Gastrocnemius medialis (tissue), 4 donors: Measurements from ENCODE around the gene KCTD18. TPM values are rescaled to one million over a fixed set of nuclear protein-coding genes. Genes with fewer than 3 reads are reported as not detected.

Experiments
- ATAC-seq, 2 donors: fragments of 150-250 bp; one replicate each; pipeline ENCODE4 v1.9.1; 2016
- DNase-seq, 2 donors: peaks; one replicate each; pipeline ENCODE4 v3.0.0-alpha.2; 2019
- H3K27ac ChIP-seq, 4 donors: fragments of 200-600 bp; sonication (generic); 1 replicate in 1 of 4; 2 replicates in 3 of 4; pipeline ENCODE4 v1.5.1; 2016 to 2018; ENCODE audit warnings: mild to moderate bottlenecking in 2 of 4, moderate library complexity in 1 of 4
- H3K27me3 ChIP-seq, 3 donors: fragments of 200-600 bp; sonication (generic) in 2 of 3; 1 replicate in 1 of 3; 2 replicates in 2 of 3; pipeline versions ENCODE4 v1.5.1 to v1.6.0; 2016 to 2019; ENCODE audit warnings: mild to moderate bottlenecking in 1 of 3, moderate library complexity in 1 of 3
- H3K36me3 ChIP-seq, 2 donors: fragments of 200-600 bp; sonication (generic) in 1 of 2; one replicate each; pipeline ENCODE4 v1.5.1; 2017 to 2018
- H3K4me1 ChIP-seq, 2 donors: fragments of 200-600 bp; sonication (generic) in 1 of 2; one replicate each; pipeline ENCODE4 v1.5.1; 2016 to 2017; ENCODE audit warnings: mild to moderate bottlenecking in 2 of 2
- H3K4me3 ChIP-seq, 4 donors: fragments of 200-600 bp; sonication (generic) in 3 of 4; 1 replicate in 1 of 4; 2 replicates in 3 of 4; pipeline ENCODE4 v1.5.1; 2016 to 2019; ENCODE audit warnings: mild to moderate bottlenecking in 2 of 4
- H3K9me3 ChIP-seq, 3 donors: fragments of 200-600 bp; sonication (generic) in 2 of 3; 1 replicate in 1 of 3; 2 replicates in 2 of 3; pipeline ENCODE4 v1.5.1; 2016 to 2019
- CTCF ChIP-seq, 5 experiments: fragments of 450-650 bp in 3 of 5; fragments of 200-600 bp in 2 of 5; sonication (generic) in 2 of 5; IDR thresholded peaks in 4 of 5; conservative IDR thresholded peaks in 1 of 5; 1 replicate in 4 of 5; 2 replicates in 1 of 5; pipeline ENCODE4 v1.5.1; 2016 to 2019; ENCODE audit warnings: antibody characterized with exemption in 5 of 5, mild to moderate bottlenecking in 3 of 5, moderate library complexity in 3 of 5
- POLR2A ChIP-seq, 2 donors: fragments of 450-650 bp; IDR thresholded peaks; one replicate each; pipeline ENCODE4 v1.6.1; 2017; ENCODE audit warnings: antibody characterized with exemption in 2 of 2, mild to moderate bottlenecking in 2 of 2, moderate library complexity in 2 of 2
- in situ Hi-C, 4 donors: fragments of 200-750 bp; cut with MboI; loops; one replicate each; pipeline versions ENCODE4 v1.15.0 to v1.8.0; 2017; ENCODE audit warnings: low sequenced_read_pairs in 4 of 4
- intact Hi-C: fragments of 100-400 bp; cut with DNase I; formaldehyde crosslinking; loops from one replicate; pipeline ENCODE4 v1.15.1; 2023; ENCODE audit warnings: low total_unique reads
- total RNA-seq, 4 donors: library from RNA; depleted of rRNA; stranded (reverse); fragments of >200 nt; gene quantifications; one replicate each; pipeline versions ENCODE4 v1.1.0 to v1.2.3, GENCODE V29; 2016

The KCTD18 gene
- total RNA-seq, 4 donors from 2014 or later, result 16.6 to 20.1 (median 19.6) TPM

- no peak for ATAC-seq
Observed at GRCh38 chr2:200443916-200444315, 66.0 kb downstream of the KCTD18 start.

GRCh38 chr2:200443376-200443775 is 66.5 kb downstream of the KCTD18 start:
- no peak for ATAC-seq
- Histone ChIP-seq H3K4me1 (no peaks in the 10 kb centered on the region), H3K27ac (no peak overlapping the region), H3K36me3 (peaks cover 0 to 5% of the 10 kb centered on the region in 2 donors), H3K9me3 (no peaks in the 10 kb centered on the region), H3K27me3 (no peaks in the 10 kb centered on the region), H3K4me3 (no peak overlapping the region)
- TF ChIP-seq POLR2A (IDR thresholded peaks at IDR 0.05) (no peak), CTCF (IDR thresholded peaks at IDR 0.05 in 4 of 5, conservative IDR thresholded peaks at IDR 0.05 in 1 of 5) (no peak)
- intact Hi-C loops (no loop called here), in situ Hi-C loops (no loop called here)
- DNase-seq, result no peak

More at GRCh38 chr2:200443916-200444315, 66.0 kb downstream of the KCTD18 start:
- Histone ChIP-seq H3K4me1 (no peaks in the 10 kb centered on the region), H3K27ac (no peak overlapping the region), H3K9me3 (no peaks in the 10 kb centered on the region), H3K4me3 (no peak overlapping the region), H3K36me3 (peaks cover 0 to 5% of the 10 kb centered on the region in 2 donors), H3K27me3 (no peaks in the 10 kb centered on the region)
- no peak for DNase-seq
- intact Hi-C loops (no loop called here), in situ Hi-C loops (no loop called here)
- TF ChIP-seq CTCF (IDR thresholded peaks at IDR 0.05 in 4 of 5, conservative IDR thresholded peaks at IDR 0.05 in 1 of 5) (no peak), POLR2A (IDR thresholded peaks at IDR 0.05) (no peak)

- Histone ChIP-seq H3K4me3 (no peak overlapping the region), H3K9me3 (no peaks in the 10 kb centered on the region), H3K27ac (no peak overlapping the region), H3K27me3 (no peaks in the 10 kb centered on the region), H3K36me3 (peaks cover 0 to 5% of the 10 kb centered on the region in 2 donors), H3K4me1 (no peaks in the 10 kb centered on the region)
- TF ChIP-seq POLR2A (IDR thresholded peaks at IDR 0.05) (no peak), CTCF (IDR thresholded peaks at IDR 0.05 in 4 of 5, conservative IDR thresholded peaks at IDR 0.05 in 1 of 5) (no peak)
- in situ Hi-C loops (no loop called here), intact Hi-C loops (no loop called here)
- DNase-seq (no peak), ATAC-seq (peak; percentile 42 to 62)
Observed at GRCh38 chr2:200442471-200442870, 67.4 kb downstream of the KCTD18 start.

- TF ChIP-seq CTCF (IDR thresholded peaks at IDR 0.05 in 4 of 5, conservative IDR thresholded peaks at IDR 0.05 in 1 of 5) (no peak), POLR2A (IDR thresholded peaks at IDR 0.05) (no peak)
- Histone ChIP-seq H3K36me3 (peaks cover 0 to 5% of the 10 kb centered on the region in 2 donors), H3K4me3 (no peak overlapping the region), H3K27me3 (no peaks in the 10 kb centered on the region), H3K27ac (no peak overlapping the region), H3K9me3 (no peaks in the 10 kb centered on the region), H3K4me1 (no peaks in the 10 kb centered on the region)
- intact Hi-C loops, result no loop called here
- DNase-seq (no peak), ATAC-seq (no peak)
- in situ Hi-C loops, result no loop called here
Observed at GRCh38 chr2:200439981-200440380, 69.9 kb downstream of the KCTD18 start.

Other genes with a start within 250 kb of the KCTD18 start
- 10 to 100 TPM; 34.0 to 74.2 (median 52.3) TPM for gene SPATS2L, start 203.4 kb downstream of the KCTD18 start, total RNA-seq
- gene SGO2, start 16.1 kb upstream of the KCTD18 start, total RNA-seq, result 1 to 10 TPM in 1 of 4 donors, under 1 TPM in 3; 0.61 to 2.6 (median 0.70) TPM
- 10 to 100 TPM; 22.1 to 41.8 (median 34.0) TPM for gene AOX1, start 75.9 kb upstream of the KCTD18 start, total RNA-seq